ENCODE results near the gene FSD1. TPM values are rescaled to one million over a fixed set of nuclear protein-coding genes. Genes with fewer than 3 reads are reported as not detected.

FSD1 gene
- total RNA-seq, 1 donor from 2014 or later, result 25.1 TPM

DNA sequence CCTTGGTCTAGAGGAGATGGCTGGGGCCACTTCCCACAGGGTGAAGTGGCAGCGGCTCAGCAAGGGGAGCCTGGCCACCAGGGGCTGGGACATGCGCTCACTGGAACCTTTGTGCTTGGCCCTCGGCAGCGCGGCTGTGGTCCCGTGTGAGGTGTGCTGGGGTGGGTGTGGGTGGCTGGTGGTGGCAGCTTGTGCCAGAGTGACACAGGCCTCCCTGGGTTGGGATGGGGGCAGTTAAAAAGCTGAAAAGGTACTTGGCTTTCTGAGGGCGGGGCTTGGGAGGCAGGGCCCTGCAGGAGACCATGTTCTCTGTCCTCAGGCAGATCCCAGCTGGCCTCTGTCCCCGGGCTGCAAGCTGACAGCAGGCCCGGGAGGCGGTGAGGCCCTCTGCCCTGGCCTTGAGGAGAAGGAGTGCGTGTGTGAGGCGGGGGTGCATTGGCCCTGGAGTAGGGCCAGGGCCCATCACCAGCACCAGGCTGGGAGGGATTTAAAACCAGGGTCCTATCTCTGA, 56.3 kb downstream of the FSD1 start:
- Mint-ChIP-seq H3K27ac (peak overlapping the region; percentile 90), H3K4me1 (ENCODE audit: low read depth) (peaks cover 1% of the 10 kb centered on the region), H3K4me3 (ENCODE audit: low read depth) (no peak overlapping the region), H3K9me3 (ENCODE audit: low read depth) (no peaks in the 10 kb centered on the region), H3K36me3 (ENCODE audit: insufficient read depth) (peaks cover 4% of the 10 kb centered on the region), H3K27me3 (no peaks in the 10 kb centered on the region)
- TF ChIP-seq, protein P1, sequence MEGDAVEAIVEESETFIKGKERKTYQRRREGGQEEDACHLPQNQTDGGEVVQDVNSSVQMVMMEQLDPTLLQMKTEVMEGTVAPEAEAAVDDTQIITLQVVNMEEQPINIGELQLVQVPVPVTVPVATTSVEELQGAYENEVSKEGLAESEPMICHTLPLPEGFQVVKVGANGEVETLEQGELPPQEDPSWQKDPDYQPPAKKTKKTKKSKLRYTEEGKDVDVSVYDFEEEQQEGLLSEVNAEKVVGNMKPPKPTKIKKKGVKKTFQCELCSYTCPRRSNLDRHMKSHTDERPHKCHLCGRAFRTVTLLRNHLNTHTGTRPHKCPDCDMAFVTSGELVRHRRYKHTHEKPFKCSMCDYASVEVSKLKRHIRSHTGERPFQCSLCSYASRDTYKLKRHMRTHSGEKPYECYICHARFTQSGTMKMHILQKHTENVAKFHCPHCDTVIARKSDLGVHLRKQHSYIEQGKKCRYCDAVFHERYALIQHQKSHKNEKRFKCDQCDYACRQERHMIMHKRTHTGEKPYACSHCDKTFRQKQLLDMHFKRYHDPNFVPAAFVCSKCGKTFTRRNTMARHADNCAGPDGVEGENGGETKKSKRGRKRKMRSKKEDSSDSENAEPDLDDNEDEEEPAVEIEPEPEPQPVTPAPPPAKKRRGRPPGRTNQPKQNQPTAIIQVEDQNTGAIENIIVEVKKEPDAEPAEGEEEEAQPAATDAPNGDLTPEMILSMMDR (IDR thresholded peaks at IDR 0.05; ENCODE audit: unreplicated experiment), result no peak
- DNase-seq (ENCODE audit: low spot score, unreplicated experiment), result no peak

DNA sequence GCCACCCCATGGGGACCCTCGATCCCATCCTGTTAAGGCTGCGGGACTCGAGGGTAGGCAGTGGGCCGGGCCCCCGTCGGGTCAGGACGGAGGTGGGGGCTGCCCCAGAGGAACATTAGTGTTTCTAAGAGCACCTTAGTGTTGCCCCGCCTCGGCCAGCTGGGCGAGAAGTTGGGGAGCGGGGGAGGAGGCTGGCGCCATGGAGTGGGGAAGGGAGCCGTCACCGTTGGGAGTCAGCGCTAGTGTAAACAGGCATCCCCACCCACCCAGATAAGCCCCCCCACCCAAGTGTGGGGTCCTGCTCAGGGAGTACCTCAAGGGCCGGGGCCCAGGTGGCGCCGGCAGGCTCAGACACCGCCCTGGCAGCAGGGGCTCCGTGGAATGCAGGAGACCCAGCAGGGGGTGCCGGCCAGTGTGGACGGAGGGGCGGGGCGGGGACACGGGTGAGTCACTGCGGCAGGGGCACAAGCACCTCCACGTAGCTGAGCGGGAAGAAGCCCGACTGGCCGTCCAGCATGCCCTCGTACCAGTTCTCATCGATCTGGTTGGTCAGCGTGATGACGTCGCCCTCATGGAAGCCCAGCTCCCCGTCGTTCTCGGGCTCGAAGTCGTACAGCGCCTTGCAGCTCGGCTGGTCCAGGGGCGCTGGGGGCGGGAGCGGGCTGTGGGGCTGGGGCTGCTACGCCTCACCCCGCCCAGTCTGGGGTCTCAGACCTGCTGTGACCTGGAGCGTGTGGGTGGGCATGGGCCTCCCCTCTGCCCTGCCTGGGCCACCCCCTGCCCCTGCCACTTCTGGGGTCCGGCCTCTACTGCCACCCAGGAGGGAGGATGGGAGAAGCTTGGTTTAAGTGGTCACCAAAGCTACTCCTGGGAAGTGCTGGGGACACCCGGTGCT, 57.0 kb downstream of the FSD1 start:
- H3K9me3 Mint-ChIP-seq (ENCODE audit: low read depth), result no peaks in the 10 kb centered on the region
- H3K4me3 Mint-ChIP-seq (ENCODE audit: low read depth), result no peak overlapping the region
- peak overlapping the region; percentile 90 for H3K27ac Mint-ChIP-seq
- TF ChIP-seq, protein P1 (IDR thresholded peaks at IDR 0.05; ENCODE audit: unreplicated experiment), result no peak
- peaks cover 4% of the 10 kb centered on the region for H3K36me3 Mint-ChIP-seq (ENCODE audit: insufficient read depth)
- no peaks in the 10 kb centered on the region for H3K27me3 Mint-ChIP-seq
- DNase-seq (ENCODE audit: low spot score, unreplicated experiment), result no peak
- H3K4me1 Mint-ChIP-seq (ENCODE audit: low read depth), result peaks cover 1% of the 10 kb centered on the region

DNA sequence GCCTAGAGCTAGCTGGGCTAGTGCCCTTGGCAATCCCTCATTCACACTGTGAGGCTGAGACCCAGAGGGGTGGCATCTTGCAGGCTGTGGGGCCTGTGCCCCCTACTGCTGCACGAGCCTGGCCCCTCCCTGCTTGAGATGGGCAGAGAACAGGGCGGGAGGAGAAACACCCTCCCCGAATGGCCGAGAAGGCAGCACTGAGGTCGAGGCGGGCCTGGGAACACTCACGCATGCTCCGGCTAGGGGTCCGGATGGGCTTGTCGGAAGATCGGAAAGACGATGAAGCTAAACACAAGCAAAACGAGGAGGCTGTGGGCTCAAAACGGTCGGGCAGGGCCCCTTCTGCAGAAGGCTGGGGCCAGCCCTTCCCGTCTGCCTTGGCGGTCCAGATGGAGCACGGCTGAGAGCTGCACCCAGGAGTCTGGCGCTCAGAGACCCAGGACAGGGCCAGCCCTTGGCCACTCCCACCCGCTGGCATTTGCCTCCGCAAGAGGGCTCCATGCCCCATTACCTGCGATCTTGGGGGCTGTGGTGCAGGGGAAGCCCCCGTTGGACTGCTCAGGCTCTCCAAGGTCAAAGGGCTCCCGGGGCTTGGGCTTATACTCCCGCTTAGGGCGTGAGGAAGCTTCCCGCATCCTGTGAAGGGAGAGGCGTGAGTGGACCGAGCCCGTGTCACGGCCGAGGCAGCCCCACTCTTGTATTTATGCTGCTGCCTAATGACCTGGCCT, 57.9 kb downstream of the FSD1 start:
- no peak overlapping the region for H3K4me3 Mint-ChIP-seq (ENCODE audit: low read depth)
- DNase-seq (ENCODE audit: low spot score, unreplicated experiment), result no peak
- no peaks in the 10 kb centered on the region for H3K27me3 Mint-ChIP-seq
- peaks cover 2% of the 10 kb centered on the region for H3K36me3 Mint-ChIP-seq (ENCODE audit: insufficient read depth)
- no peaks in the 10 kb centered on the region for H3K9me3 Mint-ChIP-seq (ENCODE audit: low read depth)
- H3K4me1 Mint-ChIP-seq (ENCODE audit: low read depth), result peaks cover 1% of the 10 kb centered on the region
- H3K27ac Mint-ChIP-seq, result no peak overlapping the region
- TF ChIP-seq, protein P1 (IDR thresholded peaks at IDR 0.05; ENCODE audit: unreplicated experiment), result no peak

DNA sequence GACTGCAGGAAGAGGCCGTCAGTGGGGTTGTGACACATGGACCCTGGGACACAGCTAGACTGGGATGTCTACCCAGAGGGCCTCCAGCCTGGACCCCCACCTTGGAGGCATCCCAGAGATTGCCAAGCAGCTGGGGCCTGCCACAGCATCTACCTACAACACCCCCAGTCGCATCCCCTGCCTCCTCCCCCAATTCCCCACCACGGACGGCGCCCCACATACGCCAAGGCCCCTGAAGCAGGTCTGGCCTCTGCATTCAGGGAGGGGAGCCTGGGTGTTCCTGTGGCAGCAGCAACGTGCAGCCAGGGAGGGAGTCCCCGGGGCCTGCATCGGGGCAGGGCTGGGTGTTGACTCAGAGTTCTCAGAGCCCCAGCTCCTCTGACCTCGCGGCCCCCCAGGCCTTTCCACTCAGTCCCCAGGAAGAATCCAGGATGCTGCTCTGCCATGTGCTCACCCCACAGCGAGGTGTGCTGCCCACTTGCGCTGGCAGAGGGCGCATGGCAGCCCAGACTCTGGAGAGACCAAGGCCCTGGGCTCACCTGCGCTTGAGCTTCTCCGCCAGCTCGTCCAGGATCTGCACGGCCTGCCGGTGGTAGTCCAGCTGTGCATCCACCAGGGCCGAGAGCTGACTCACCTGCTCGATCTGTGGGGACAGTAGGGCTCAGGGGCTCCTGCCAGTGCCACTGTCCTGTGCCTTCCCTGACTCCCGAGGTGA, 58.6 kb downstream of the FSD1 start:
- H3K4me3 Mint-ChIP-seq (ENCODE audit: low read depth), result no peak overlapping the region
- H3K36me3 Mint-ChIP-seq (ENCODE audit: insufficient read depth), result peaks cover 2% of the 10 kb centered on the region
- DNase-seq (ENCODE audit: low spot score, unreplicated experiment), result no peak
- H3K27ac Mint-ChIP-seq, result peak overlapping the region; percentile 20
- no peaks in the 10 kb centered on the region for H3K9me3 Mint-ChIP-seq (ENCODE audit: low read depth)
- H3K27me3 Mint-ChIP-seq, result no peaks in the 10 kb centered on the region
- TF ChIP-seq, protein P1 (IDR thresholded peaks at IDR 0.05; ENCODE audit: unreplicated experiment), result no peak
- H3K4me1 Mint-ChIP-seq (ENCODE audit: low read depth), result peaks cover 1% of the 10 kb centered on the region
